IPS-20b (cell line): ENCODE measurements around the gene FNDC4.
A peak's percentile ranks its signal among the peaks of the same experiment; 100 is the strongest.

Source experiments
- H3K27ac ChIP-seq: one replicate; pipeline ENCODE4 v1.5.1; 2013; ENCODE audit warnings: low read length
- H3K27me3 ChIP-seq: 2 replicates; pipeline ENCODE4 v1.6.1; 2013; ENCODE audit warnings: mild to moderate bottlenecking, low read length, inconsistent platforms; ENCODE audit not compliant: insufficient read depth
- H3K36me3 ChIP-seq: 2 replicates; pipeline ENCODE4 v1.6.1; 2013; ENCODE audit warnings: low read depth, mild to moderate bottlenecking, inconsistent platforms, low read length, moderate library complexity; ENCODE audit not compliant: insufficient read depth
- H3K4me1 ChIP-seq: 2 replicates; pipeline ENCODE4 v1.6.1; 2013; ENCODE audit warnings: mild to moderate bottlenecking, control low read depth, inconsistent platforms, low read length, moderate library complexity; ENCODE audit not compliant: insufficient read depth
- H3K4me3 ChIP-seq: 2 replicates; pipeline ENCODE4 v1.5.1; 2013; ENCODE audit warnings: mild to moderate bottlenecking, low read length, inconsistent platforms
- H3K9ac ChIP-seq: 2 replicates; pipeline ENCODE4 v1.6.1; 2013; ENCODE audit warnings: low read depth, mild to moderate bottlenecking, inconsistent platforms, low read length, moderate library complexity
- H3K9me3 ChIP-seq: 2 replicates; pipeline ENCODE4 v1.6.1; 2013; ENCODE audit warnings: mild to moderate bottlenecking, low read depth, low read length, inconsistent platforms; ENCODE audit not compliant: insufficient read depth

FNDC4 gene

GRCh38 chr2:27489498-27490397 lies 5.3 kb downstream of the FNDC4 start, which contains the start of gene IFT172:
Gene IFT172 (minus strand): TSS chr2:27489743. CDS start chr2:27489653, 90 bp downstream.
- peak within 1 kb of the TSS; percentile 72; the same call in 1 of the 2 replicates for H3K9ac ChIP-seq
- no peak within 1 kb of the TSS for H3K27ac ChIP-seq

DNA sequence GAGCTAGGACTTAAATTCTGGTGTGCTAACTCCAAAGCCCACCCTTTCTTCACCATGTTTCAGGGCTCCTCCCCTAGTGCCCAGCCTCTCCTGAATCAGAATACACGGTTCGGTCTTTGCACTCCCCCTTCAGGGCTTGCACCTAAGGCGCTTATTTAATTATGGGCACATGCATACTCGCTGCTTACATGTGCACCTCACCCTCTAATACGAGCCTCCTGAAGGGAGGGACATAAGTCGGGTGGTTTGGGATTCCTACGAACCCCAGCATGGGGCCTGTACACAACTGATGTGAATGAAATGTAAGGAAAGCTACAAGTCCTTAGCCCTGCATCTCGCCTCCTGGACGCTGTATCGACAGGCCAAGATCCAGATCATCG lies 5.9 kb downstream of the FNDC4 start:
- Histone ChIP-seq H3K27ac (no peak overlapping the region), H3K9me3 (no peaks in the 10 kb centered on the region), H3K9ac (peak overlapping the region; percentile 69; the same call in 1 of the 2 replicates), H3K4me1 (peaks cover 4% of the 10 kb centered on the region; the same call in 1 of the 2 replicates), H3K27me3 (peaks cover 10% of the 10 kb centered on the region), H3K4me3 (peak overlapping the region; percentile 94), H3K36me3 (no peaks in the 10 kb centered on the region)

More at GRCh38 chr2:27489498-27490397, 5.3 kb downstream of the FNDC4 start, which contains the start of gene IFT172:
- H3K27me3 ChIP-seq: peaks cover 16% of the 10 kb centered on the region
- no peaks in the 10 kb centered on the region for H3K36me3 ChIP-seq
- H3K4me3 ChIP-seq: peak within 1 kb of the TSS; percentile 94
- H3K4me1 ChIP-seq: peaks cover 4% of the 10 kb centered on the region; the same call in 1 of the 2 replicates
- no peaks in the 10 kb centered on the region for H3K9me3 ChIP-seq

DNA sequence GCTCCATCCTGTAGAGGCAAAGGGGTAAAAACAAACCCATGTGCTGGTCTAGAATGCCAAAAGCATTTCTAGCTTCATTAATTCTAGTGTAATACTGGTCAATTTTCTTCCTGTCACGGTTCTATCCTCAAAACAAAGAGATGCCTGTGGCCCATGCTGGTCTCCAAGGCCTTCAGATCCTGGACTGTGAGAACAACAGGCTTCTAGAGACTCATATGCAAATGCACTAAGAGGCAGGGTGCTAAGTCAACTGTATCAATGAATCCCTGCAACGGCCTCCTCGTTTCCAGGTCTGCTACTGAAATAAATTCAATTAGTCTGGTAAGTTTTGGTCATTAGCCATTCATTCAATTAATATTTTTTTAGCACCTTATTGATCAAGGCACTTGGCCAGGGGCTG lies 9.5 kb downstream of the FNDC4 start:
- peaks cover 10% of the 10 kb centered on the region for H3K36me3 ChIP-seq
- no peak overlapping the region for H3K4me3 ChIP-seq
- H3K4me1 ChIP-seq: peaks cover 4% of the 10 kb centered on the region; the same call in 1 of the 2 replicates
- H3K9me3 ChIP-seq: no peaks in the 10 kb centered on the region
- H3K27ac ChIP-seq: no peak overlapping the region
- H3K27me3 ChIP-seq: no peaks in the 10 kb centered on the region
- no peak overlapping the region for H3K9ac ChIP-seq

- Histone ChIP-seq H3K9me3 (no peaks in the 10 kb centered on the region), H3K4me3 (no peak overlapping the region), H3K9ac (no peak overlapping the region), H3K36me3 (peaks cover 13% of the 10 kb centered on the region; the same call in 1 of the 2 replicates), H3K27me3 (no peaks in the 10 kb centered on the region), H3K4me1 (no peaks in the 10 kb centered on the region), H3K27ac (no peak overlapping the region)
These were observed 23.0 kb downstream of the FNDC4 start for GRCh38 chr2:27471961-27472360.

GRCh38 chr2:27464443-27464842 lies 30.6 kb downstream of the FNDC4 start:
- Histone ChIP-seq H3K27ac (no peak overlapping the region), H3K27me3 (no peaks in the 10 kb centered on the region), H3K9me3 (no peaks in the 10 kb centered on the region), H3K36me3 (no peaks in the 10 kb centered on the region), H3K4me3 (no peak overlapping the region), H3K9ac (no peak overlapping the region), H3K4me1 (peaks cover 6% of the 10 kb centered on the region)

DNA sequence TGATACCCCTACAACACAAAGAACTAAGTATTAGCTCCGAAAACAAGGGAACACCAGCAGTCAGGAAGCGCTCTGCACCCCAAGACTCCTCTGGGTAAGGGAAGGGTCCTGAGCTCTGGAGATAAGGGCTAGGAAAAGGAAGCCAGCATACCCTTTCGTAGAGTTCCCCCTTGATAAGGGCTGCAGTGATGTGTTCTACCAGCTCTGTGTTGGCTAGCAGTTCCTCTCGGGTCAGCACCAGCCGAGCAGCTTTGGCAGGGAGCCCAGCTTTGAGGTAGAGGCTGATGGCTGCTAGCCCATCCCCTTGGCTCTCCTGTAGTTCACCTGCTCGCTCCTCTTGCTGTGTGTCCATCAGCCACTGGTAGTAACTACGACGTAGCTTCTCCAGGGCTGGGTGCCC lies 33.9 kb downstream of the FNDC4 start:
- no peak overlapping the region for H3K9ac ChIP-seq
- no peaks in the 10 kb centered on the region for H3K9me3 ChIP-seq
- no peak overlapping the region for H3K27ac ChIP-seq
- H3K27me3 ChIP-seq: no peaks in the 10 kb centered on the region
- H3K4me1 ChIP-seq: peaks cover 6% of the 10 kb centered on the region
- H3K36me3 ChIP-seq: peaks cover 25% of the 10 kb centered on the region
- H3K4me3 ChIP-seq: no peak overlapping the region

DNA sequence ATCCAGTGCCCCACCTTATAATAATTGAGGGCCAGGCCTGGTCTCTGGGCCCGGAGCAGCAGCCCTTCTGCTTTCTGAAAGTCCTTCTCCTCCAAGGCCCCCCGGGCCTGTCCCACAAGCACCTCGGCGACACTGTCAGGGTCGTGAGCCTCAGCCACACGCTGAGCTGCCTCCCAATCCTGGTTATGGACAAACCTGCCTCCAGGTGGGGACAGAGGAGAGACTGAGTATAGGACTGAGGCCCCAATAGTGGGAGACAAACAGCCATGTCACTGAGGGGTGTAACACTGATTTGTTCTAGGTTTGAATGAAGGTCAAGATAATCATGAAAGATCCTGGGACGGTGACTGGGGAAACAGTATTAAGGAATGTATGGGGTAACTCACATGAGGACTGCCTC lies 41.0 kb downstream of the FNDC4 start:
- Histone ChIP-seq H3K27ac (no peak overlapping the region), H3K4me3 (no peak overlapping the region), H3K9me3 (no peaks in the 10 kb centered on the region), H3K9ac (no peak overlapping the region), H3K36me3 (peaks cover 44% of the 10 kb centered on the region), H3K27me3 (no peaks in the 10 kb centered on the region), H3K4me1 (no peaks in the 10 kb centered on the region)

- Histone ChIP-seq H3K27ac (no peak overlapping the region), H3K4me3 (no peak overlapping the region), H3K4me1 (no peaks in the 10 kb centered on the region), H3K36me3 (peaks cover 32% of the 10 kb centered on the region), H3K9me3 (no peaks in the 10 kb centered on the region), H3K9ac (no peak overlapping the region), H3K27me3 (no peaks in the 10 kb centered on the region)
These were observed 43.9 kb downstream of the FNDC4 start for GRCh38 chr2:27451095-27451494.

- Histone ChIP-seq H3K36me3 (peaks cover 52% of the 10 kb centered on the region), H3K9ac (no peak overlapping the region)
These were observed 46.6 kb downstream of the FNDC4 start for GRCh38 chr2:27448381-27448780.

GRCh38 chr2:27446057-27446456 lies 48.9 kb downstream of the FNDC4 start:
- Histone ChIP-seq H3K4me1 (no peaks in the 10 kb centered on the region), H3K27me3 (no peaks in the 10 kb centered on the region), H3K27ac (no peak overlapping the region), H3K36me3 (peaks cover 48% of the 10 kb centered on the region), H3K9me3 (no peaks in the 10 kb centered on the region), H3K4me3 (no peak overlapping the region), H3K9ac (no peak overlapping the region)

More at GRCh38 chr2:27448381-27448780, 46.6 kb downstream of the FNDC4 start:
- H3K27me3 ChIP-seq: no peaks in the 10 kb centered on the region
- H3K27ac ChIP-seq: no peak overlapping the region
- H3K4me1 ChIP-seq: no peaks in the 10 kb centered on the region
- H3K9me3 ChIP-seq: no peaks in the 10 kb centered on the region
- H3K4me3 ChIP-seq: no peak overlapping the region

DNA sequence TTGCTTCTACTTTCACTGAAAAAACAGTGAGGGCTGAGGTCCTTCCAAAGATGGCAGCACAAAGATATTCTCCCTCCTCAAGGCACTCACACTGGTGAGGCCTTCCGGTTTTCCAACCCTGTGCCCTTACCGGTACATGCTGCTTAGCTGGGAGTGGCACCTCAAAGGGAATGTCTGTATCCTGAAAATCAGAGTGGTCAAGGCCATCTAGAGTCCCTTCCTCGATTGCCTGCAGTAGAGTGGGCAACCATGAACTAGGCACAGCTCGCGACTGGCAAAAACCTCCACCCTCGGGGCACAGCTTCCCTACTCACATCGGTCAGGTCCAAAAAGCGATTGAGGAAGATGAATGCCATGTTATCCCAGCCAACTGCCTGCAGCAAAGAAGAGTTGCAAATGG lies 49.4 kb downstream of the FNDC4 start:
- Histone ChIP-seq H3K27ac (no peak overlapping the region), H3K27me3 (no peaks in the 10 kb centered on the region), H3K4me3 (no peak overlapping the region), H3K9ac (no peak overlapping the region; the same call in 1 of the 2 replicates), H3K4me1 (no peaks in the 10 kb centered on the region), H3K36me3 (peaks cover 53% of the 10 kb centered on the region), H3K9me3 (no peaks in the 10 kb centered on the region)

GRCh38 chr2:27445155-27445554 lies 49.8 kb downstream of the FNDC4 start:
- Histone ChIP-seq H3K9me3 (no peaks in the 10 kb centered on the region), H3K36me3 (peaks cover 57% of the 10 kb centered on the region), H3K27me3 (no peaks in the 10 kb centered on the region), H3K9ac (no peak overlapping the region), H3K4me1 (no peaks in the 10 kb centered on the region), H3K27ac (no peak overlapping the region), H3K4me3 (no peak overlapping the region)
